ENCODE data around the gene ARL4D. TPM values are rescaled to one million over a fixed set of nuclear protein-coding genes. Genes with fewer than 3 reads are reported as not detected.

The ARL4D gene
- total and polyA plus RNA-seq, 2 of the 8 experiments (the other 6 are each of a cell fraction or from before 2014, with no cell fraction given): 8.4 to 9.2 TPM

- Histone ChIP-seq H4K8ac (ENCODE audit: extremely low read depth, insufficient read depth, low read length) (no peak overlapping the region), H2AK5ac (ENCODE audit: low read depth, low read length) (no peak overlapping the region), H3K23me2 (ENCODE audit: low read depth, low read length) (peaks cover 2% of the 10 kb centered on the region; the same call in 1 of the 2 replicates), H4K20me1 (replicated peaks in 1 of 2; ENCODE audit: control insufficient read depth in 1 of 2, insufficient read depth in 2 of 2, low read length in 2 of 2) (no peaks in the 10 kb centered on the region), H3K79me2 (ENCODE audit: control insufficient read depth in 1 of 2, insufficient read depth in 2 of 2, low read length in 2 of 2) (no peaks in the 10 kb centered on the region), H2AFZ (ENCODE audit: low read length) (no peak overlapping the region), H3K27ac (ENCODE audit: low read depth, low read length) (no peak overlapping the region), H3K79me1 (ENCODE audit: low read depth, low read length) (no peaks in the 10 kb centered on the region; the same call in 1 of the 2 replicates), H3K27me3 (replicated peaks in 1 of 4; ENCODE audit: control insufficient read depth in 3 of 4, extremely low read depth in 1 of 4, insufficient read depth in 3 of 4, low read length in 3 of 4) (no peaks in the 10 kb centered on the region), H3K56ac (replicated peaks; ENCODE audit: insufficient read length, low read depth, low read length) (no peak overlapping the region), H2BK15ac (ENCODE audit: low read length) (no peak overlapping the region), H3K14ac (ENCODE audit: insufficient read length) (no peak overlapping the region), H3K4me1 (replicated peaks in 1 of 4; ENCODE audit: control insufficient read depth in 3 of 4, insufficient read depth in 4 of 4, low read length in 3 of 4) (peaks cover 0 to 6% (median 2%) of the 10 kb centered on the region in 4 experiments; a peak in 4 of 7 replicates), H4K91ac (replicated peaks; ENCODE audit: insufficient read length, low read length) (no peak overlapping the region), H2BK5ac (ENCODE audit: low read depth, low read length) (no peak overlapping the region), H3K36me3 (ENCODE audit: control insufficient read depth in 2 of 4, insufficient read depth in 4 of 4, low read length in 3 of 4) (no peaks in the 10 kb centered on the region), H3K18ac (ENCODE audit: extremely low read depth, low read length) (no peak overlapping the region), H3K9me3 (ENCODE audit: insufficient read depth in 2 of 2, low read depth in 1 of 2, low read length in 1 of 2) (no peaks in the 10 kb centered on the region), H3K23ac (ENCODE audit: insufficient read length) (no peak overlapping the region), H2BK12ac (ENCODE audit: low read depth, low read length) (no peak overlapping the region), H3K4me2 (ENCODE audit: insufficient read depth in 1 of 2, low read depth in 2 of 2, low read length in 2 of 2) (no peak overlapping the region), H3K4me3 (ENCODE audit: extremely low read depth in 1 of 4, insufficient read depth in 2 of 4, low read depth in 3 of 4, low read length in 4 of 4) (no peak overlapping the region), H2BK20ac (ENCODE audit: low read length) (no peak overlapping the region), H4K5ac (ENCODE audit: insufficient read length, low read depth, low read length) (no peak overlapping the region), H2BK120ac (replicated peaks; ENCODE audit: low read depth, low read length) (no peak overlapping the region), H3K9ac (replicated peaks in 1 of 4; ENCODE audit: extremely low read depth in 1 of 4, low read depth in 3 of 4, low read length in 3 of 4) (no peak overlapping the region), H3K4ac (replicated peaks; ENCODE audit: insufficient read length, low read depth, low read length) (no peak overlapping the region)
- ChIA-PET CTCF (ENCODE audit: partially characterized antibody) (interaction anchor here (0.5 to 14.9 kb wide), 19 partner anchors 9 to 603 kb away, joined by 3 to 296 read pairs (median 9); partner anchors contain the start of gene DHX8), POLR2A (ENCODE audit: partially characterized antibody) (interaction anchor here (0.5 to 15.1 kb wide), 5 partner anchors 18 to 89 kb away, joined by 3 to 184 read pairs (median 21); partner anchors contain the start of gene DHX8)
- 91% methylated on average over 6 of the region's 6 CpGs; no CpG with 5 or more reads in 1 of the 2 experiments for WGBS, 2 experiments (ENCODE audit: extremely low coverage in 1 of 2, insufficient coverage in 1 of 2, insufficient read length in 1 of 2, insufficient replicate concordance in 2 of 2, low coverage in 1 of 2, low lambda C conversion rate in 2 of 2, missing lambda C conversion rate in 1 of 2)
- DNase-seq (ENCODE audit: low read depth in 1 of 2, low spot score in 2 of 2): no peak
- FAIRE-seq: no peak
- TF ChIP-seq TEAD4 (IDR thresholded peaks at IDR 0.05; ENCODE audit: low read depth, low read length): no peak
- no peak for TF ChIP-seq KDM4A (IDR thresholded peaks at IDR 0.05; ENCODE audit: low read depth, low read length, severe bottlenecking)
- TF ChIP-seq EP300 (IDR thresholded peaks at IDR 0.05; ENCODE audit: borderline replicate concordance in 1 of 2, low read depth in 2 of 2, low read length in 2 of 2): no peak
- TF ChIP-seq NANOG (IDR thresholded peaks at IDR 0.05; ENCODE audit: insufficient read depth, low read depth, low read length, poor library complexity, severe bottlenecking): no peak
- no peak for TF ChIP-seq JUND (IDR thresholded peaks at IDR 0.05; ENCODE audit: low read length)
- no peak for TF ChIP-seq ATF3 (IDR thresholded peaks at IDR 0.05; ENCODE audit: insufficient read depth, low read depth, low read length)
- no peak for TF ChIP-seq SIRT6 (IDR thresholded peaks at IDR 0.05; ENCODE audit: low read length)
- TF ChIP-seq EZH2 (IDR thresholded peaks at IDR 0.05; ENCODE audit: low read depth, low read length, severe bottlenecking): no peak
- TF ChIP-seq SP1 (IDR thresholded peaks at IDR 0.05; ENCODE audit: low read depth, low read length): no peak
- TF ChIP-seq ATF2 (IDR thresholded peaks at IDR 0.05; ENCODE audit: low read length): no peak
These were observed 3.6 kb upstream of the ARL4D start for GRCh38 chr17:43395165-43395564.
